Gastroesophageal sphincter (tissue), 4 donors: ENCODE data around the gene FBXO42. TPM values are rescaled to one million over a fixed set of nuclear protein-coding genes. Genes with fewer than 3 reads are reported as not detected.

ENCODE experiments used
- ATAC-seq: fragments of 150-250 bp; one replicate; pipeline ENCODE4 v1.9.1; 2016; ENCODE audit warnings: mild to moderate bottlenecking, moderate library complexity
- H3K27ac ChIP-seq, 4 donors: fragments of 200-600 bp; sonication (generic) in 3 of 4; 1 replicate in 3 of 4; 2 replicates in 1 of 4; pipeline ENCODE4 v1.5.1; 2016 to 2019
- H3K27me3 ChIP-seq: fragments of 200-600 bp; sonication (generic); one replicate; pipeline ENCODE4 v1.5.1; 2019
- H3K36me3 ChIP-seq, 2 donors: fragments of 200-600 bp; sonication (generic); one replicate each; pipeline ENCODE4 v1.5.1; 2019; ENCODE audit warnings: control low read depth in 1 of 2
- H3K4me1 ChIP-seq, 3 donors: fragments of 200-600 bp; sonication (generic); 1 replicate in 2 of 3; 2 replicates in 1 of 3; pipeline ENCODE4 v1.5.1; 2016 to 2019; ENCODE audit warnings: control low read depth in 2 of 3
- H3K4me3 ChIP-seq, 2 donors: fragments of 200-600 bp; sonication (generic); one replicate each; pipeline ENCODE4 v1.5.1; 2019; ENCODE audit warnings: mild to moderate bottlenecking in 1 of 2, moderate library complexity in 1 of 2
- H3K9me3 ChIP-seq, 3 donors: fragments of 200-600 bp; sonication (generic); one replicate each; pipeline ENCODE4 v1.5.1; 2017 to 2019; ENCODE audit warnings: control low read depth in 2 of 3
- EP300 ChIP-seq: sonication (generic); formaldehyde crosslinking; IDR thresholded peaks from one replicate; pipeline ENCODE4 v1.6.1; 2017; ENCODE audit warnings: antibody characterized with exemption, mild to moderate bottlenecking
- POLR2A ChIP-seq, 2 donors: fragments of 450-650 bp; IDR thresholded peaks; one replicate each; pipeline ENCODE4 v1.6.1; 2017; ENCODE audit warnings: antibody characterized with exemption in 2 of 2, mild to moderate bottlenecking in 2 of 2, moderate library complexity in 1 of 2
- POLR2AphosphoS5 ChIP-seq: sonication (generic); formaldehyde crosslinking; IDR thresholded peaks from one replicate; pipeline ENCODE4 v1.6.1; 2017; ENCODE audit warnings: antibody characterized with exemption
- WGBS, 2 donors: methylation state at CpG; one replicate each; pipeline ENCODE4 v1.1.5; 2018; ENCODE audit warnings: low coverage in 1 of 2; 5-methylcytosine and 5-hydroxymethylcytosine counted together
- total RNA-seq, 4 donors: library from RNA; depleted of rRNA; stranded (reverse); fragments of >200 nt; gene quantifications; one replicate each; pipeline ENCODE4 v1.1.0, GENCODE V29; 2016
- TF ChIP-seq, protein P1 (sequence below), 4 experiments: fragments of 200-600 bp in 2 of 4; fragments of 450-650 bp in 2 of 4; sonication (generic) in 1 of 4; IDR thresholded peaks; one replicate each; pipeline ENCODE4 v1.5.1; 2017 to 2019; ENCODE audit warnings: antibody characterized with exemption in 4 of 4, mild to moderate bottlenecking in 2 of 4, moderate library complexity in 2 of 4

Gene FBXO42
- total RNA-seq, 4 donors from 2014 or later: 26.8 to 33.0 (median 29.7) TPM

- H3K9me3 ChIP-seq: no peaks in the 10 kb centered on the region
- H3K36me3 ChIP-seq: peaks cover 0 to 17% of the 10 kb centered on the region in 2 donors
- H3K4me3 ChIP-seq: no peak overlapping the region
- WGBS, 2 donors: 57 to 80% methylated on average over 2 to 6 of the region's 8 CpGs
- TF ChIP-seq EP300: no peak
- TF ChIP-seq, protein P1, sequence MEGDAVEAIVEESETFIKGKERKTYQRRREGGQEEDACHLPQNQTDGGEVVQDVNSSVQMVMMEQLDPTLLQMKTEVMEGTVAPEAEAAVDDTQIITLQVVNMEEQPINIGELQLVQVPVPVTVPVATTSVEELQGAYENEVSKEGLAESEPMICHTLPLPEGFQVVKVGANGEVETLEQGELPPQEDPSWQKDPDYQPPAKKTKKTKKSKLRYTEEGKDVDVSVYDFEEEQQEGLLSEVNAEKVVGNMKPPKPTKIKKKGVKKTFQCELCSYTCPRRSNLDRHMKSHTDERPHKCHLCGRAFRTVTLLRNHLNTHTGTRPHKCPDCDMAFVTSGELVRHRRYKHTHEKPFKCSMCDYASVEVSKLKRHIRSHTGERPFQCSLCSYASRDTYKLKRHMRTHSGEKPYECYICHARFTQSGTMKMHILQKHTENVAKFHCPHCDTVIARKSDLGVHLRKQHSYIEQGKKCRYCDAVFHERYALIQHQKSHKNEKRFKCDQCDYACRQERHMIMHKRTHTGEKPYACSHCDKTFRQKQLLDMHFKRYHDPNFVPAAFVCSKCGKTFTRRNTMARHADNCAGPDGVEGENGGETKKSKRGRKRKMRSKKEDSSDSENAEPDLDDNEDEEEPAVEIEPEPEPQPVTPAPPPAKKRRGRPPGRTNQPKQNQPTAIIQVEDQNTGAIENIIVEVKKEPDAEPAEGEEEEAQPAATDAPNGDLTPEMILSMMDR (IDR thresholded peaks at IDR 0.05): no peak
- TF ChIP-seq POLR2A (IDR thresholded peaks at IDR 0.05): no peak
- TF ChIP-seq POLR2AphosphoS5: no peak
- no peak overlapping the region for H3K27ac ChIP-seq
- H3K4me1 ChIP-seq: peaks cover 11 to 46% (median 14%) of the 10 kb centered on the region in 3 donors
- H3K27me3 ChIP-seq: no peaks in the 10 kb centered on the region
- ATAC-seq: no peak
Measured at GRCh38 chr1:16243215-16243610, 109.1 kb downstream of the FBXO42 start.

DNA sequence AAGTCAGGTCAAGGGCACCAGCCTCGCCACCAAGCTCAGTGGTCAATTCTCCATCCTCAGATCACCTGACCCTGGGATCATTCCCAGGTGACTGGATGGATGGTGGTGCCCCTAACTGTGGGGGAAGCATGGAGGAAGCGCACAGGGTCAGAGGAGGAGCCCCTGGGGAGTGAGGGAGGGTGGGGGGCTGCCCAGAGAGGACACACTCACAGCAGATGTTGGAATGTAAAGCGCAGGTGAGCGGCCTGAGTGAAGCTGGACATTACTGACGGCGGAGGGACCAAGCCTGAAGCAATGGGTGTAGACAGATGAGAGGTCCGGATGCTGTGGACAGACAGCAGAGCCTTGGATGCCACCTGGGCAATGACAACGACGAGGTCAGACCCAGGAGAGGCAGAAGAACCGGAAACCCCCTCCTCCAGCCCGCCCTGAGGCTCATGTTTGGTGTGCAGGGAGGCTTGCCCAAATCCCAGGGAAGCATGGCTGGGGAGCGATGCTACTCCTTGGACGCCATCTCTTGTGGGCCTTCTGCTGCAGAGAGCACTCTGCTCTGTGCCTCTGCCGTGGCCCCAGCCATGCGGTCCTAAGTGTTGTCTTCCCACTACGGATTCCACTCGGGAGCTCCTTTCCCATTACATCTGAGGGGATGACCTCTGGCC is 109.6 kb downstream of the FBXO42 start:
- Histone ChIP-seq H3K27ac (no peak overlapping the region), H3K4me3 (no peak overlapping the region), H3K4me1 (peaks cover 5 to 45% (median 12%) of the 10 kb centered on the region in 3 donors), H3K9me3 (no peaks in the 10 kb centered on the region), H3K27me3 (no peaks in the 10 kb centered on the region), H3K36me3 (peaks cover 0 to 17% of the 10 kb centered on the region in 2 donors)
- TF ChIP-seq EP300 (no peak), POLR2A (IDR thresholded peaks at IDR 0.05) (no peak), POLR2AphosphoS5 (no peak)
- TF ChIP-seq, protein P1 (IDR thresholded peaks at IDR 0.05): no peak
- no peak for ATAC-seq
- 85 to 92% methylated on average over 4 to 12 of the region's 17 CpGs for WGBS, 2 donors

- Histone ChIP-seq H3K36me3 (peaks cover 0 to 11% of the 10 kb centered on the region in 2 donors), H3K4me1 (peaks cover 2 to 42% (median 13%) of the 10 kb centered on the region in 3 donors), H3K9me3 (no peaks in the 10 kb centered on the region), H3K4me3 (no peak overlapping the region), H3K27me3 (no peaks in the 10 kb centered on the region), H3K27ac (no peak overlapping the region)
- TF ChIP-seq, protein P1 (IDR thresholded peaks at IDR 0.05): no peak
- no peak for TF ChIP-seq EP300
- no peak for ATAC-seq
- WGBS, 2 donors: 60 to 73% methylated on average over 6 to 7 of the region's 10 CpGs
Measured at GRCh38 chr1:16241221-16241708, 111.0 kb downstream of the FBXO42 start.

DNA sequence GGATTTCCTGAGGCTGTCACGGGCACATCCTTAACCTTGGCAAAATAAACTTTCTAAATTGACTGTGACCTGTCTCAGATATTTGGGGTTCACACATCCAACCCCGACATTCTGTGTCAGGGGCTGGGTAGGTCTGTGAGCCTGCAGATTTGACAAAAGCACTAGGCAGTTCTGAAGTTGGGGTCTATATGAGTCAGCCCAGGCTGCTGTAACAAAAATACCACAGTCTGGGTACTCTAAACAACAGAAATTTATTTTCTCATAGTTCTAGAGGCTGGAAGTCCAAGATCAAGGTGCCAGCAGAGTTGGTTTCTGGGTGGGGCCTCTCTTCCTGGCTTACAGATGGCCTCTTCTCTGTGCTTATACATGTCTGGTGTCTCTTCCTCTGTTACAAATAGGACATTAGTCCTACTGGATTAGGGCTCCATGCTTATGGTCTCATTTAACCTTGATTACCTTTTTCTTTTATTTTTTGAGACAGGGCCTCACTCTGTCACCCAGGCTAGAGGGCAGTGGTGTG is 112.2 kb downstream of the FBXO42 start:
- Histone ChIP-seq H3K9me3 (no peaks in the 10 kb centered on the region), H3K4me3 (no peak overlapping the region), H3K4me1 (peaks cover 2 to 40% (median 18%) of the 10 kb centered on the region in 3 donors), H3K27me3 (no peaks in the 10 kb centered on the region), H3K27ac (no peak overlapping the region), H3K36me3 (peaks cover 0 to under 1% of the 10 kb centered on the region in 2 donors)
- ATAC-seq: no peak
- TF ChIP-seq EP300: no peak
- no peak for TF ChIP-seq POLR2AphosphoS5
- TF ChIP-seq POLR2A (IDR thresholded peaks at IDR 0.05): no peak
- TF ChIP-seq, protein P1 (IDR thresholded peaks at IDR 0.05): no peak
- 88 to 90% methylated on average over 2 of the region's 2 CpGs for WGBS, 2 donors

GRCh38 chr1:16237343-16237830 is 114.9 kb downstream of the FBXO42 start:
- Histone ChIP-seq H3K4me1 (peaks cover 0 to 23% (median 18%) of the 10 kb centered on the region in 3 donors), H3K27ac (peak overlapping the region; percentile 57 to 96 (median 91)), H3K36me3 (peaks cover 0 to 8% of the 10 kb centered on the region in 2 donors), H3K27me3 (no peaks in the 10 kb centered on the region), H3K4me3 (peak overlapping the region in 1 of 2 donors; percentile 64), H3K9me3 (no peaks in the 10 kb centered on the region)
- TF ChIP-seq EP300 (no peak), POLR2A (IDR thresholded peaks at IDR 0.05) (no peak)
- TF ChIP-seq, protein P1 (IDR thresholded peaks at IDR 0.05): no peak
- 13 to 17% methylated on average over 6 of the region's 6 CpGs for WGBS, 2 donors
- ATAC-seq: no peak
